ENCODE measurements around the gene PDK4. TPM values are rescaled to one million over a fixed set of nuclear protein-coding genes. Genes with fewer than 3 reads are reported as not detected.

Gene PDK4
- polyA plus RNA-seq, 3 donors = 2.2 to 26.0 (median 12.4) TPM

GRCh38 chr7:95584769-95585425 lies 11.4 kb downstream of the PDK4 start:
- Histone ChIP-seq H3K4me3 (replicated peaks in 1 of 3; ENCODE audit: low read depth in 2 of 3, low read length in 3 of 3) (no peak overlapping the region), H4K20me1 (ENCODE audit: insufficient read depth, low read length) (peaks cover 65% of the 10 kb centered on the region), H3K4me1 (ENCODE audit: control insufficient read depth in 1 of 2, insufficient read depth in 2 of 2, low read length in 2 of 2) (peaks cover 12 to 18% of the 10 kb centered on the region in 2 donors), H3K9ac (ENCODE audit: insufficient read depth, low read length, poor library complexity, severe bottlenecking) (no peak overlapping the region), H3K27ac (ENCODE audit: low read depth in 1 of 2, low read length in 2 of 2) (no peak overlapping the region), H3K9me3 (replicated peaks in 1 of 2; ENCODE audit: control insufficient read depth in 1 of 2, insufficient read depth in 1 of 2, low read length in 2 of 2) (no peaks in the 10 kb centered on the region), H3K79me2 (ENCODE audit: insufficient read depth, low read length) (no peaks in the 10 kb centered on the region), H3K36me3 (replicated peaks in 1 of 2; ENCODE audit: control insufficient read depth in 1 of 2, insufficient read depth in 2 of 2, low read length in 2 of 2) (peaks cover 72 to 80% of the 10 kb centered on the region in 2 donors), H3K4me2 (replicated peaks; ENCODE audit: extremely low read depth, low read length, poor library complexity, severe bottlenecking) (no peak overlapping the region), H3K27me3 (ENCODE audit: control insufficient read depth in 2 of 2, insufficient read depth in 2 of 2, low read length in 2 of 2) (no peaks in the 10 kb centered on the region), H2AFZ (ENCODE audit: insufficient read depth, low read depth, low read length, poor library complexity, severe bottlenecking) (no peak overlapping the region)
- Mint-ChIP-seq H3K9me3 (no peaks in the 10 kb centered on the region), H3K4me1 (peaks cover 16% of the 10 kb centered on the region), H3K4me3 (no peak overlapping the region), H3K36me3 (peaks cover 75 to 76% of the 10 kb centered on the region in 2 donors), H3K27ac (no peak overlapping the region), H3K27me3 (ENCODE audit: low read depth in 3 of 3) (no peaks in the 10 kb centered on the region)
- intact Hi-C loops (cut with micrococcal nuclease) = no loop called here
- WGBS (ENCODE audit: insufficient coverage) = no CpG with 5 or more reads among the region's 1 CpG
- TF ChIP-seq CTCF (IDR thresholded peaks at IDR 0.05) = no peak
- DNase-seq = no peak

- H3K27ac Mint-ChIP-seq = no peak overlapping the region
- peaks cover 60% of the 10 kb centered on the region for H4K20me1 ChIP-seq (ENCODE audit: insufficient read depth, low read length)
- H3K36me3 ChIP-seq (replicated peaks in 1 of 2; ENCODE audit: control insufficient read depth in 1 of 2, insufficient read depth in 2 of 2, low read length in 2 of 2) = peaks cover 63 to 71% of the 10 kb centered on the region in 2 donors
- intact Hi-C loops (cut with micrococcal nuclease) = no loop called here
- WGBS (ENCODE audit: insufficient coverage) = 100% methylated on average over 1 of the region's 3 CpGs
- H3K9me3 ChIP-seq (replicated peaks in 1 of 2; ENCODE audit: control insufficient read depth in 1 of 2, insufficient read depth in 1 of 2, low read length in 2 of 2) = no peaks in the 10 kb centered on the region
- H3K36me3 Mint-ChIP-seq = peaks cover 67% of the 10 kb centered on the region in 2 donors
- TF ChIP-seq CTCF (IDR thresholded peaks at IDR 0.05) = no peak
- no peaks in the 10 kb centered on the region for H3K79me2 ChIP-seq (ENCODE audit: insufficient read depth, low read length)
- no peaks in the 10 kb centered on the region for H3K27me3 Mint-ChIP-seq (ENCODE audit: low read depth in 3 of 3)
- H3K9me3 Mint-ChIP-seq = no peaks in the 10 kb centered on the region
- H3K9ac ChIP-seq (ENCODE audit: insufficient read depth, low read length, poor library complexity, severe bottlenecking) = no peak overlapping the region
- no peak overlapping the region for H2AFZ ChIP-seq (ENCODE audit: insufficient read depth, low read depth, low read length, poor library complexity, severe bottlenecking)
- no peak overlapping the region for H3K4me3 Mint-ChIP-seq
- no peak overlapping the region for H3K4me3 ChIP-seq (replicated peaks in 1 of 3; ENCODE audit: low read depth in 2 of 3, low read length in 3 of 3)
- peaks cover 6 to 10% of the 10 kb centered on the region in 2 donors for H3K4me1 ChIP-seq (ENCODE audit: control insufficient read depth in 1 of 2, insufficient read depth in 2 of 2, low read length in 2 of 2)
- H3K4me2 ChIP-seq (replicated peaks; ENCODE audit: extremely low read depth, low read length, poor library complexity, severe bottlenecking) = no peak overlapping the region
- no peak overlapping the region for H3K27ac ChIP-seq (ENCODE audit: low read depth in 1 of 2, low read length in 2 of 2)
- H3K27me3 ChIP-seq (ENCODE audit: control insufficient read depth in 2 of 2, insufficient read depth in 2 of 2, low read length in 2 of 2) = no peaks in the 10 kb centered on the region
- no peak for DNase-seq
- H3K4me1 Mint-ChIP-seq = peaks cover 8% of the 10 kb centered on the region
Measured at GRCh38 chr7:95583834-95584621, 12.3 kb downstream of the PDK4 start.

All from CD14-positive monocyte (primary cell).